Measurements from ENCODE around the gene RTN1.

- TF ChIP-seq POLR2A (IDR thresholded peaks at IDR 0.05) = no peak
- no peak for TF ChIP-seq POLR2AphosphoS5 (IDR thresholded peaks at IDR 0.05)
Measured at GRCh38 chr14:59904184-59904583, 33.6 kb upstream of the RTN1 start.

Data from sigmoid colon (tissue), 4 donors.